HG03521 (cell line): ENCODE data around the gene MYCBPAP.

Experiments
- ATAC-seq: cut with Tn5 transposase; IDR thresholded peaks from one replicate; pipeline ENCODE4 v1.9.1; 2021; ENCODE audit warnings: mild to moderate bottlenecking, moderate library complexity; ENCODE audit not compliant: unreplicated experiment

Gene MYCBPAP

GRCh38 chr17:50535407-50535806 is 27.2 kb downstream of the MYCBPAP start:
- no peak for ATAC-seq

- ATAC-seq = no peak
Observed at GRCh38 chr17:50536683-50537646, 28.7 kb downstream of the MYCBPAP start.

GRCh38 chr17:50537721-50538548 is 29.7 kb downstream of the MYCBPAP start:
- ATAC-seq = no peak

DNA sequence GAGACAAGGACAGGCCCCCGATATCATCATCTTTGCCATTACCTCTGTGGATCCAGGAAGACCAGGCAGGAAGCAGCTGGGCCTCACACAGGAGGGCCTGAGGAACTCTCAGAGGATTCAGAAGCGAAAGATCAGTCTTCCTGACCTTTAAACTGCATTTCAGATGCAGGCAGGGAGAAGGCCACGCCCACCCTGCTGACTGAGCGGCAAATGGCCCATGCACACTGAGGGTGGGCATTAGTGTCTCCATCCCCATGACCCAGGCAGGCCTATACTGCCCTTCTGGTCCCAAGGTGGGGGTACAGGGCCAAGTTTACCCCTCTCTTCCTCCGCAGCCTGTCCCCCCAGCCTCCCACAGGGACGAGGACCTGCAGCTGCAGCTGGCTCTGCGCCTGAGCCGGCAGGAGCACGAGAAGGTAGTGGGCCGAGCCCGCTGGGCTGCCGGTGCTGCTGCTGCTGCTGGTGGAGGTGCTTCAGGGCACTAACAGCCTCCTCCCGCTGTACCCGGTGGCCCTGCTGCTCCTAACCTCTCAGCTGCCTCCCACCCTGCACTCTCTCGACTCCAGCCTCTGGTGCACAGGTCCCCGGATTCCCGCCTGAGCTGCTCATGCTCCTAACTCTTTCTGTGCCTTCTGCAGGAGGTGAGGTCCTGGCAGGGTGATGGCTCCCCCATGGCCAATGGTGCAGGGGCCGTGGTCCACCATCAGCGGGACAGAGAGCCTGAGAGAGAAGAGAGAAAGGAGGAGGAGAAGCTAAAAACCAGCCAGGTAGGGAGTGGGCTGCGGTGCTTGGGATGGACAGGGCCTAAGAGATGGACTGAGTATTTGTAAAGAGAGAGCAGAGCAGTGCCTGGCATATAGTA is 30.5 kb downstream of the MYCBPAP start:
- ATAC-seq = no peak

GRCh38 chr17:50539762-50540559 is 31.7 kb downstream of the MYCBPAP start:
- no peak for ATAC-seq

GRCh38 chr17:50540560-50541401 is 32.5 kb downstream of the MYCBPAP start:
- no peak for ATAC-seq

- no peak for ATAC-seq
Observed at GRCh38 chr17:50541402-50541715, 33.1 kb downstream of the MYCBPAP start.

DNA sequence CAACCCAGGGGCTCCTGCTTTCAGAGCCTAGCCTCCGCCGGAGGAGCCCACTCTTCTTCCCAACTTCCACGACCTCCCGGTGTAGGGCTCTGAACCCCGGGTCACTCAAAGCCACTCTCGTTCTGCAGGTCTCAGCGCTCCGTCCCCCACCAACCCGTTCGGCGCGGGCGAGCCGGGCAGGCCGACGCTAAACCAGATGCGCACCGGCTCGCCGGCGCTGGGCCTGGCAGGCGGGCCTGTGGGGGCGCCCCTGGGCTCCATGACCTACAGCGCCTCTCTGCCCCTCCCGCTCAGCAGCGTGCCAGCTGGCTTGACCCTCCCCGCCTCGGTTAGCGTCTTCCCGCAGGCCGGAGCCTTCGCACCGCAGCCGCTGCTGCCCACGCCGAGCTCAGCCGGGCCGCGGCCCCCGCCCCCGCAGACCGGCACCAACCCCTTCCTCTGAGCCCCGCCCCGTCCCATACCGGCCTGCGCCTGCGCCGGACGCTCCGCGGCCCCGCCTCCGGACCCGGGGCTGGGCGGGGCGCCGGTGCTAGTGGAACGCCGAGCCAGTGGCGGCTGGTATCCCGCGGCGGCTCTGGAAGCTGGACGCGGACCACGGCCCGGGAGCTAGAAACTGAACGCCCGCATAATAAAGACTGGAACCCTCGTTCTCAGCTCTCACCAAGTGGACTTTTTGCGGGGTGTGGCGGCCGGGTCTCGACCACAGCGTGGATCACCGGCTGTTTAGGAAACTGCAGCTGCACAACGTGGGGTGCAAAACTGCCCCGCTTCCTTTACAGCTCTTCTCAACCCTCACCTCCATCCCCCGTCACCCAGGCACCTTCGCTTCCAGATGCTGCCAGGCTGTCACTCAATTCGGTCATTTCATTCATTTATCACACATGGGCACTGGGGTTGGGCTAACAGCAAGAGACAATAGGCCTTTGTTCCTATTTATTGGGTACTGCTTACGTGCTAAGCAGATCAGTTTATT is 33.8 kb downstream of the MYCBPAP start:
- ATAC-seq = peak; percentile 83

DNA sequence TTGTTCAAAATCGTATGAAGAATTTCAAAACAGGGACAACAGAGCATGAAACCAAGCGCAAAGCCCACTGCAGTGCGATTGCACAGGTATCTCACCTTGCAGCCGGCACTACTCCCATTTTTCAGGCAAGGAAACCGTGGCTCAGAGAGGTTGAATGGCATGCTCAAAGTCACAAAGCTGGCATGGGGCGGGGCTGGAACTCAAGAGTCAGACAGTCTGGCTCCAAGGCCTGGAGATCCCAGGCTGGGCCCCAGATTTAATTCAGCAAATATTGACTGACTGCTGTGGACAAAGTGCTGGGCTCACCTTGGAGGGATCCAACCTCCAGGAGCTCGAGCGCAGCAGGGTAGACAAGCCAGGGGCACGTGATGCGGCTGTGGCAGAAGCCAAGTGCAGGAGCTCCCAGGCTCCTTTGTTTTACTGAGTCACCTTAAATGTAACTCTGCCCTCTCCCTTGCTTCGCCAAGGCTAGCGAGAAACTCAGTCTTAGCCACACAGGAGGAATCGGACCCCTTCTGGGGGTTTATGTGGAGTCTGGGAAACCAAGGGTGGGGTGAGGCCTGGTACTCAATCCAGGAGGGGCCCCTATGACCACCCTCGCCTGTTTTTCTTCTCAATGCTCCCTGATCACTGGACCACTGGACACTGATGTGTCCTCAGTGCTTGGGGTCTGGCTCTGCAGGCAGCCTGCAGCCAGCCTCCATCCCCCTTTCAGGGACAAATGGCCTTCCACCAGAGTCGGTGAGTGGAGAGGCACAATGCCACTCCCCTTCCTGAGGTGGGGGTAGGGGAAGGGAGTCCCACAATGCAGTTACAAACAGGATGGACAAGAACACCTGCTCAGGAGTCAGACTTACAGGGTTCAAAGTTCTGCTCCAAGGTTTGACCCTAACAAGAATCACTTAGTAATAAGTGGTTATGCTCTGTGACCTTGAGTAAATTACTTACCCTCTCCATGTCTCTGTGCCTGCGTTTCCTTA is 34.8 kb downstream of the MYCBPAP start:
- no peak for ATAC-seq

DNA sequence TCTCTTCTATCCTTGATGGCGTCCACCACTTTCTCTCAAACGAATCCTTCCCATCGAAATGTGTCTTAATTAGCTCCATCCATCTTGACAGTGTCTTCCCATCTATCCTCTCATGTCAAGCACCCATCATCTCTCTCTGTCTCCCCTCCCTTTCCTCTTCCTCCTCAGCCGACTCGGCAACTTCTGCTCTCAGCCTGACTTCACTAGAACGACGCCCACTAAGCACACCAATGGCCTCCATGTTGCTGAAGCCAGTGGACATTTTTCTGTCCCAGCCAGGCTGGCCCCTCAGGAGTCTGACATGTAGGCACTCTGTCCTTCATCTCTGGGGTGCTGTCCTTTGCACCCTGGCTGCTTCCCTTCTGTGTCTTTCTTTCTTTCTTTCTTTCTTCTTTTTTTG is 36.3 kb downstream of the MYCBPAP start:
- no peak for ATAC-seq

DNA sequence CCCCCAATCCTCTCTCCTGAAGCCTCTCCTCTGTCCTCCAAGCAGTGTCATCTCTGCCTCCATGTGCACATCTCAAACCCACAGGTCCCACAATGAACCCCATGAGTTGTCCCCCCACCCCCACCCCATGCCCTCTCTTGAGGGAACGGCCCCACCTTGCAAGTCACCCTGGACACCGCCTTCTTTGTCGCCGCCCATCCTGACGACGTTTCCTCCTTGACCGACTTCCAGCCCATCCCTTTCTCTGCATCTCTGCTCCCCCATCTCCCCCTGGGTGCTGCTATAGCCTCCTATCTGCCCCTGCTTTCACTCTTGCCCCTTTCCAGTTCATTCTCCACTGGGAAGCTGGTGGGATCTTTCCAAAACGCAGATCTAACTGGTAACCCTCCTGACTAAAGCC is 37.1 kb downstream of the MYCBPAP start:
- ATAC-seq = no peak

DNA sequence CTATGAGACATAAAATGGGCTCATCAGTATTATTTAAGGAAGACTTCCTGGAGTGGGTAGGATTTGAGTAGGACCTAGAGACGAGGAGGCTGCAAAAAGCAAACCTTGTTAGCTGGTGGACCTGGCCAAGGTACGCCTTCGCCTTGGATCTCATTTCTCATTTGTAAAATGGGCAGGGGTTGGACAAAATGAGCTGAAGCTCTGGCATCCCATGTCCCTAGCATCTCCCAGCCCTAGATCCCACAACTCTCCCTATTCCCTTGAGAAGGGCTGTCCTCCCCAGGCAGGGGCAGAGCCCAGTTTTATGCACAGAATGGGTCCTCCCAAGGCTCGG is 38.4 kb downstream of the MYCBPAP start:
- ATAC-seq = no peak

DNA sequence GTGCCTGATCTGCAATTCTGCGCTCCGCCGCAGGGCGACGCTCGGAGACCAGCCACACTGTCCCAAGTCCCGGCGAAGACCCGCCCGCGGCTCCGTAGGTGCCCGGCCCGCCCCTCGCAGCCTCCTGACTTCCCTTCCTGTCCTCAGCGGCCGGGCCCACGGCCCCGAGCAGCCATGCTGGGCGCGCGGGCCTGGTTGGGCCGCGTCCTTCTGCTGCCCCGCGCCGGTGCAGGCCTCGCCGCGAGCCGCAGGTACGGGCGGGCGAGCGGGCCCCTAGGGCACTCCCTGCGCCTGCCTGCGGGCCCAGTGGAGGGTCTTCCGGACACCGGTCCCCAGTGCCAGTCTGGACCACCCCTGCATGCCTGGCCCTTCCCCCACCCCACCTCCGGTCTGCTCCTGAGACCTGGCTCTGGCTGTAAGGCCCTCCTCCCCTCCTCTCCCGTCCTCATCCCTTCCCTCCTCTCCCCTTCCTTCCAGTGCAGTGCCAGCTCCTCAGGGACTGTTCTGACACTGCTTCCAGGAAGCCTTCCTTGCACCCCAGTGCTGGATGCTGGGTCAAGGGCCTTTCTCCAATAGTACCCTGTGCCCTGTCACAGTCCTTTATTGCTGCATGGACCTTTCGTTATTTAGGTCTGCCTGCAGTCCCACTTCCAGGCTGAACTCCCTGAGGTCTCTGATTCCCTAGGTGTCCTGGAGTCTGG is 38.9 kb downstream of the MYCBPAP start, which contains the start of gene SPATA20:
Gene SPATA20 (plus strand): TSS at position 140 of the 701 bp plus-strand sequence. CDS start 35 bp downstream, at position 175.
- peak; percentile 49 for ATAC-seq

DNA sequence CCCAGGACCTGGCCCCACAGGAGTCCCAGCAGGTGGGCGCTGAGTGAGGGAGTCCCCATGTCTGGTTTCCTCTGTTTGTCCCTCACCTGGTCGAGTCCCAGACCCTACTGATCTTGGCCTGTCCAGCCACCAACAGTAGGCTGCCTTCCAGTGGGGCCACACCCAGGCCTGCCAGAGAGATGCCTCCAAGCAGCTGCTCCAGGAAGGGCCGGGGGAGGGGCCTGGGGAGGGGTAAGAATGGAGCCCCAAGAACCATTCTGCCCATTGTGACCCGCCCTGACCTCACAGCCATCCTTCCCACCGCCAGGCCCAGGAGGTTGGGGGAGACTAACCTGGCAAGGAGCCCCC is 39.5 kb downstream of the MYCBPAP start:
- no peak for ATAC-seq

- ATAC-seq = no peak
Observed at GRCh38 chr17:50548831-50549230, 40.6 kb downstream of the MYCBPAP start.

DNA sequence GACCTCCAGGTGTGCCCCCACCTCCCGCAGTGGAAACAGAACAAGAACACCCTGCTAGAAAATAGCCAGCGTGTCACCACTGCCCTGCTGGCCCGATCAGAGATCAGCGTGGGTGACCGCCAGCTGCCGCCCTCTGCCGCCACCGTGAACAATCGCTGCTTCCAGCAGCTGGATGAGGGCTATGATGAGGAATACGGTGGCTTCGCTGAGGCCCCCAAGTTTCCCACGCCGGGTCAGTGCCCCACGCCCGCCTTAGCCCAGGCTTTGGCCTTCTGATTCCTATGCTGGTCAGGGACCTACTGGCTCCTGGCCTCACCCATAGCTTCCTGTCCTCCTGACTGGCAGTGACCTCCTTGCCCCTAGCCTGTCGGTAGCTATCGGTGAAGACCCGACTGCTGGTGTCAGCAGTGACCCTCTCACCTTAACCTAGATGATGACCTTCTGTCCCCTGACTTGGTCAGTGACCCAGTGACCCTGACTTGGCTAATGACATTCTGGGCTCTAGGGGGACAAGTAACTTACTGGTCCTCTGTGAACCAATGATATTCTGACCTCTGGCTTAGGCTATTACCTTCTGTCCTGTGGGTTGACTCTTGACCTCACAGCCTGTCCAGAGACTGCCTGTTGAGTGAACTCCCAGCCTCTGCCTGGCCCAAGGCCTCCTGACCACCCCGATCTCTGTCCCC is 41.2 kb downstream of the MYCBPAP start:
- no peak for ATAC-seq
